Stimulated activated CD4-positive, alpha-beta T cell treated with anti-CD3 and anti-CD28 coated beads, Interleukin-15, amount 100 ng/mL, for 48 hours (primary cell): Measurements from ENCODE around the gene NFYC.
A peak's percentile ranks its signal among the peaks of the same experiment; 100 is the strongest.

ENCODE experiments used
- DNase-seq, 2 donors: peaks; one replicate each; pipeline ENCODE4 v3.0.0-alpha.2; 2020; ENCODE audit warnings: low read depth in 2 of 2

Gene NFYC

GRCh38 chr1:40691538-40692428, at the start of gene NFYC:
TSS of gene NFYC (plus strand) at chr1:40691704. CDS start at chr1:40738844, 47,140 bp downstream.
- peak; percentile 95 to 97 for DNase-seq

- DNase-seq, result no peak
Observed at GRCh38 chr1:40645118-40645680, 46.3 kb upstream of the NFYC start.

- no peak for DNase-seq
Observed at GRCh38 chr1:40646315-40646714, 45.2 kb upstream of the NFYC start.

- DNase-seq, result no peak
Observed at GRCh38 chr1:40648200-40648599, 43.3 kb upstream of the NFYC start.

- DNase-seq, result no peak
Observed at GRCh38 chr1:40648928-40649591, 42.4 kb upstream of the NFYC start.

GRCh38 chr1:40649592-40649930, 41.9 kb upstream of the NFYC start:
- no peak for DNase-seq

GRCh38 chr1:40650075-40650474, 41.4 kb upstream of the NFYC start:
- DNase-seq, result no peak

- no peak for DNase-seq
Observed at GRCh38 chr1:40651138-40651857, 40.2 kb upstream of the NFYC start.

- DNase-seq, result no peak
Observed at GRCh38 chr1:40652468-40652867, 39.0 kb upstream of the NFYC start.

- DNase-seq, result no peak
Observed at GRCh38 chr1:40652979-40653378, 38.5 kb upstream of the NFYC start.

- no peak for DNase-seq
Observed at GRCh38 chr1:40653851-40654537, 37.5 kb upstream of the NFYC start.

- DNase-seq, result no peak
Observed at GRCh38 chr1:40657046-40657445, 34.5 kb upstream of the NFYC start.

- DNase-seq, result no peak
Observed at GRCh38 chr1:40658751-40659648, 32.5 kb upstream of the NFYC start.

GRCh38 chr1:40659649-40659947, 31.9 kb upstream of the NFYC start:
- DNase-seq, result no peak

- DNase-seq, result no peak
Observed at GRCh38 chr1:40661678-40662077, 29.8 kb upstream of the NFYC start.

- no peak for DNase-seq
Observed at GRCh38 chr1:40662151-40662550, 29.4 kb upstream of the NFYC start.

- DNase-seq, result peak in 1 of 2 donors; percentile 34
Observed at GRCh38 chr1:40662864-40663263, 28.6 kb upstream of the NFYC start.

GRCh38 chr1:40663324-40664166, 28.0 kb upstream of the NFYC start:
- no peak for DNase-seq

GRCh38 chr1:40664167-40664537, 27.4 kb upstream of the NFYC start:
- DNase-seq, result no peak

- DNase-seq, result no peak
Observed at GRCh38 chr1:40664791-40665190, 26.7 kb upstream of the NFYC start.
